Smooth muscle cell (in vitro differentiated cells): ENCODE measurements around the gene CADPS. TPM values are rescaled to one million over a fixed set of nuclear protein-coding genes. Genes with fewer than 3 reads are reported as not detected.

Source experiments
- DNase-seq: peaks from one replicate; lab custom pipeline; 2025; ENCODE audit not compliant: unreplicated experiment; lab: John Stamatoyannopoulos, UW
- H2AFZ ChIP-seq: fragments of 200-600 bp; sonication (generic); 2 replicates; pipeline ENCODE4 v1.6.0; 2016; ENCODE audit warnings: antibody characterized with exemption, low read depth, mild to moderate bottlenecking
- H3F3A ChIP-seq: fragments of 200-600 bp; sonication (generic); 2 replicates; pipeline ENCODE4 v1.6.0; 2017; ENCODE audit warnings: antibody characterized with exemption, low read depth
- H3K27ac ChIP-seq: fragments of 200-600 bp; sonication (generic); 2 replicates; pipeline ENCODE4 v1.5.1; 2016; ENCODE audit warnings: low read depth, mild to moderate bottlenecking
- H3K27me3 ChIP-seq: fragments of 200-600 bp; sonication (generic); 2 replicates; pipeline ENCODE4 v1.6.1; 2016; ENCODE audit warnings: low read depth, mild to moderate bottlenecking
- H3K36me3 ChIP-seq: fragments of 200-600 bp; sonication (generic); 2 replicates; pipeline ENCODE4 v1.5.1; 2016; ENCODE audit warnings: low read depth
- H3K4me1 ChIP-seq: fragments of 200-600 bp; sonication (generic); 2 replicates; pipeline ENCODE4 v1.5.1; 2016; ENCODE audit warnings: low read depth
- H3K4me2 ChIP-seq: fragments of 200-600 bp; sonication (generic); 2 replicates; pipeline ENCODE4 v1.6.0; 2016; ENCODE audit warnings: mild to moderate bottlenecking
- H3K4me3 ChIP-seq: fragments of 200-600 bp; sonication (generic); 2 replicates; pipeline ENCODE4 v1.5.1; 2016; ENCODE audit warnings: mild to moderate bottlenecking
- H3K79me2 ChIP-seq: fragments of 200-600 bp; sonication (generic); 2 replicates; pipeline ENCODE4 v1.6.0; 2016; ENCODE audit warnings: low read depth, mild to moderate bottlenecking
- H3K9ac ChIP-seq: fragments of 200-600 bp; sonication (generic); 2 replicates; pipeline ENCODE4 v1.6.0; 2016; ENCODE audit warnings: low read depth
- H3K9me3 ChIP-seq: fragments of 200-600 bp; sonication (generic); replicated peaks from 2 replicates; pipeline ENCODE4 v1.5.1; 2016; ENCODE audit warnings: low read depth
- H4K20me1 ChIP-seq: fragments of 200-600 bp; sonication (generic); 2 replicates; pipeline ENCODE4 v1.6.0; 2016; ENCODE audit warnings: low read depth
- CTCF ChIP-seq: fragments of 200-600 bp; sonication (generic); IDR thresholded peaks from 2 replicates; pipeline ENCODE4 v1.5.1; 2017; ENCODE audit warnings: borderline replicate concordance, mild to moderate bottlenecking, antibody characterized with exemption; ENCODE audit not compliant: insufficient read depth, poor library complexity, severe bottlenecking
- WGBS: methylation state at CpG from one replicate; pipeline ENCODE4 v1.1.7; 2016; ENCODE audit warnings: low lambda C conversion rate; 5-methylcytosine and 5-hydroxymethylcytosine counted together
- polyA plus RNA-seq: library from polyadenylated mRNA; unstranded; fragments of >200 nt; fragmentation: Nextera tagmentation; extraction: Ambion mirVana; gene quantifications from 2 replicates; pipeline ENCODE4 v1.2.1, GENCODE V29; 2016
- total RNA-seq: library from RNA; depleted of rRNA; stranded (reverse); fragments of >200 nt; gene quantifications from 2 replicates; pipeline ENCODE4 v1.2.3, GENCODE V29; 2014

Gene CADPS
- total and polyA plus RNA-seq, 2 experiments from 2014 or later: 4.4 to 38.4 TPM

- whole genome bisulfite sequencing: 67% methylated on average over 1 of the region's 1 CpG
- Histone ChIP-seq H3K4me1 (peaks cover 30% of the 10 kb centered on the region), H3K9ac (no peak overlapping the region), H3K27ac (no peak overlapping the region), H2AFZ (no peak overlapping the region), H3K4me3 (no peak overlapping the region), H3K79me2 (no peaks in the 10 kb centered on the region), H3K27me3 (no peaks in the 10 kb centered on the region), H4K20me1 (no peaks in the 10 kb centered on the region), H3K4me2 (no peak overlapping the region), H3K36me3 (no peaks in the 10 kb centered on the region), H3K9me3 (no peaks in the 10 kb centered on the region), H3F3A (no peaks in the 10 kb centered on the region)
- TF ChIP-seq CTCF: no peak
- DNase-seq: no peak
These were observed 197.3 kb downstream of the CADPS start for GRCh38 chr3:62677926-62678325.

- Histone ChIP-seq H3K4me1 (peaks cover 30% of the 10 kb centered on the region), H3K36me3 (no peaks in the 10 kb centered on the region), H4K20me1 (no peaks in the 10 kb centered on the region), H3F3A (no peaks in the 10 kb centered on the region), H2AFZ (no peak overlapping the region), H3K27ac (no peak overlapping the region), H3K27me3 (no peaks in the 10 kb centered on the region), H3K9ac (no peak overlapping the region), H3K79me2 (no peaks in the 10 kb centered on the region), H3K4me2 (no peak overlapping the region), H3K9me3 (no peaks in the 10 kb centered on the region), H3K4me3 (no peak overlapping the region)
- TF ChIP-seq CTCF: no peak
- WGBS: 72% methylated on average over 3 of the region's 3 CpGs
- DNase-seq: no peak
These were observed 198.4 kb downstream of the CADPS start for GRCh38 chr3:62676689-62677271.

- H3K79me2 ChIP-seq: no peaks in the 10 kb centered on the region
- no peak overlapping the region for H3K9ac ChIP-seq
- H3K4me2 ChIP-seq: no peak overlapping the region
- peaks cover 30% of the 10 kb centered on the region for H3K4me1 ChIP-seq
- no peak overlapping the region for H2AFZ ChIP-seq
- DNase-seq: no peak
- H3K36me3 ChIP-seq: no peaks in the 10 kb centered on the region
- TF ChIP-seq CTCF: no peak
- no peaks in the 10 kb centered on the region for H3K27me3 ChIP-seq
- H3K27ac ChIP-seq: no peak overlapping the region
- no peaks in the 10 kb centered on the region for H3K9me3 ChIP-seq
- 90% methylated on average over 1 of the region's 1 CpG for WGBS
- no peak overlapping the region for H3K4me3 ChIP-seq
- no peaks in the 10 kb centered on the region for H4K20me1 ChIP-seq
- H3F3A ChIP-seq: no peaks in the 10 kb centered on the region
These were observed 199.7 kb downstream of the CADPS start for GRCh38 chr3:62675492-62675891.

GRCh38 chr3:62672988-62673313 is 202.3 kb downstream of the CADPS start:
- Histone ChIP-seq H3K27ac (no peak overlapping the region), H3K4me2 (no peak overlapping the region), H2AFZ (no peak overlapping the region), H3K4me1 (peaks cover 14% of the 10 kb centered on the region), H3K79me2 (no peaks in the 10 kb centered on the region), H3K36me3 (no peaks in the 10 kb centered on the region), H3F3A (no peaks in the 10 kb centered on the region), H4K20me1 (no peaks in the 10 kb centered on the region), H3K27me3 (no peaks in the 10 kb centered on the region), H3K4me3 (no peak overlapping the region), H3K9me3 (no peaks in the 10 kb centered on the region), H3K9ac (no peak overlapping the region)
- DNase-seq: no peak
- no peak for TF ChIP-seq CTCF
